H1 (cell line): Measurements from ENCODE around the gene ALDH5A1. TPM values are rescaled to one million over a fixed set of nuclear protein-coding genes. Genes with fewer than 3 reads are reported as not detected.

Experiments used
- EGR1 ChIP-seq: IDR thresholded peaks from 2 replicates; pipeline ENCODE4 v1.6.1; 2011; ENCODE audit warnings: low read depth, low read length, borderline replicate concordance
- KDM4A ChIP-seq: IDR thresholded peaks from one replicate; pipeline ENCODE4 v1.7.1; 2012; ENCODE audit warnings: low read depth, mild to moderate bottlenecking, moderate library complexity, low read length, inconsistent platforms; ENCODE audit not compliant: severe bottlenecking
- SIX5 ChIP-seq: IDR thresholded peaks from 2 replicates; pipeline ENCODE4 v1.6.1; 2011; ENCODE audit warnings: mild to moderate bottlenecking, low read depth, low read length
- polyA plus RNA-seq, 7 experiments: library from polyadenylated mRNA; depleted of rRNA in 3 of 7; stranded (reverse) in 5 of 7; unstranded in 2 of 7; fragments of >200 nt in 5 of 7; fragments of 200-250 nt in 2 of 7; gene quantifications; 1 replicate in 5 of 7; 2 replicates in 1 of 7; 4 replicates in 1 of 7; pipeline versions ENCODE4 v1.2.1 to v1.2.3, GENCODE V29; 2011 to 2013; ENCODE audit warnings: missing spikeins in 2 of 7, mixed read lengths in 2 of 7
- total RNA-seq: library from RNA; stranded (reverse); fragmentation: NEBNext Ultra II Directional; extraction: Animal tissue kit (Norgen Biotek cat#: 25700); gene quantifications from 2 replicates; pipeline ENCODE4 v1.2.1, GENCODE V29; 2021

Gene ALDH5A1
- total and polyA plus RNA-seq, 2 of the 8 experiments (the other 6 are each of a cell fraction or from before 2014, with no cell fraction given): 1.5 to 2.4 TPM

- no peak for TF ChIP-seq SIX5
- no peak for TF ChIP-seq KDM4A
- no peak for TF ChIP-seq EGR1
Observed at GRCh38 chr6:24535210-24535609, 40.4 kb downstream of the ALDH5A1 start (continued).
